ENCODE results near the gene CBL. TPM values are rescaled to one million over a fixed set of nuclear protein-coding genes. Genes with fewer than 3 reads are reported as not detected.
A peak's percentile ranks its signal among the peaks of the same experiment; 100 is the strongest.

Gene CBL
- total RNA-seq, 3 donors from 2014 or later (not counting 1 experiment from before 2014, with no cell fraction given), result 29.0 to 32.5 (median 30.1) TPM

- Mint-ChIP-seq H3K4me3 (no peak overlapping the region), H3K4me1 (peaks cover 3 to 8% of the 10 kb centered on the region in 2 donors), H3K27ac (peak overlapping the region in 1 of 2 donors; percentile 54), H3K27me3 (ENCODE audit: low read depth in 2 of 2) (peaks cover 38 to 47% of the 10 kb centered on the region in 2 donors), H3K9me3 (no peaks in the 10 kb centered on the region), H3K36me3 (no peaks in the 10 kb centered on the region)
- Histone ChIP-seq H3K36me3 (ENCODE audit: control insufficient read depth, insufficient read depth, low read length) (no peaks in the 10 kb centered on the region), H3K27ac (ENCODE audit: low read length) (no peak overlapping the region), H3K9me3 (ENCODE audit: control insufficient read depth, insufficient read depth, low read length) (no peaks in the 10 kb centered on the region), H3K4me1 (ENCODE audit: control insufficient read depth, insufficient read depth, low read length) (peaks cover 4% of the 10 kb centered on the region), H3K4me3 (ENCODE audit: low read length) (no peak overlapping the region), H3K27me3 (ENCODE audit: control insufficient read depth, insufficient read depth, low read length) (peaks cover 10% of the 10 kb centered on the region)
- no peak for TF ChIP-seq CTCF (IDR thresholded peaks at IDR 0.05)
- no CpG with 5 or more reads among the region's 2 CpGs for WGBS (ENCODE audit: insufficient coverage)
- ATAC-seq, result no peak
- DNase-seq, result no peak
- intact Hi-C loops (cut with micrococcal nuclease), result no loop called here
These were observed 145.1 kb downstream of the CBL start for GRCh38 chr11:119351232-119351631.

GRCh38 chr11:119352857-119353260, 146.7 kb downstream of the CBL start:
- no peak for ATAC-seq

GRCh38 chr11:119355091-119355843, 149.1 kb downstream of the CBL start:
- Mint-ChIP-seq H3K36me3 (no peaks in the 10 kb centered on the region), H3K9me3 (no peaks in the 10 kb centered on the region), H3K4me1 (peaks cover 10 to 12% of the 10 kb centered on the region in 2 donors), H3K27ac (no peak overlapping the region), H3K4me3 (peak overlapping the region; percentile 17), H3K27me3 (ENCODE audit: low read depth in 2 of 2) (peaks cover 53 to 56% of the 10 kb centered on the region in 2 donors)
- DNase-seq (no peak), ATAC-seq (no peak)
- intact Hi-C loops (cut with micrococcal nuclease), result no loop called here
- no peak for TF ChIP-seq CTCF (IDR thresholded peaks at IDR 0.05)
- Histone ChIP-seq H3K4me3 (ENCODE audit: low read length) (no peak overlapping the region), H3K27ac (ENCODE audit: low read length) (no peak overlapping the region), H3K27me3 (ENCODE audit: control insufficient read depth, insufficient read depth, low read length) (peaks cover 12% of the 10 kb centered on the region), H3K9me3 (ENCODE audit: control insufficient read depth, insufficient read depth, low read length) (no peaks in the 10 kb centered on the region), H3K4me1 (ENCODE audit: control insufficient read depth, insufficient read depth, low read length) (peaks cover 9% of the 10 kb centered on the region), H3K36me3 (ENCODE audit: control insufficient read depth, insufficient read depth, low read length) (no peaks in the 10 kb centered on the region)
- WGBS (ENCODE audit: insufficient coverage), result 80% methylated on average over 9 of the region's 9 CpGs

More at GRCh38 chr11:119352857-119353260, 146.7 kb downstream of the CBL start:
- H3K9me3 ChIP-seq (ENCODE audit: control insufficient read depth, insufficient read depth, low read length), result no peaks in the 10 kb centered on the region
- peaks cover 10% of the 10 kb centered on the region for H3K27me3 ChIP-seq (ENCODE audit: control insufficient read depth, insufficient read depth, low read length)
- Mint-ChIP-seq H3K27ac (no peak overlapping the region), H3K4me1 (peaks cover 10 to 15% of the 10 kb centered on the region in 2 donors), H3K27me3 (ENCODE audit: low read depth in 2 of 2) (peaks cover 46 to 47% of the 10 kb centered on the region in 2 donors), H3K4me3 (no peak overlapping the region), H3K9me3 (no peaks in the 10 kb centered on the region), H3K36me3 (no peaks in the 10 kb centered on the region)
- H3K36me3 ChIP-seq (ENCODE audit: control insufficient read depth, insufficient read depth, low read length), result no peaks in the 10 kb centered on the region
- no peak overlapping the region for H3K4me3 ChIP-seq (ENCODE audit: low read length)
- H3K27ac ChIP-seq (ENCODE audit: low read length), result no peak overlapping the region
- peaks cover 9% of the 10 kb centered on the region for H3K4me1 ChIP-seq (ENCODE audit: control insufficient read depth, insufficient read depth, low read length)
- no peak for TF ChIP-seq CTCF (IDR thresholded peaks at IDR 0.05)
- DNase-seq, result no peak
- intact Hi-C loops (cut with micrococcal nuclease), result no loop called here
- WGBS (ENCODE audit: insufficient coverage), result 68% methylated on average over 4 of the region's 4 CpGs

Data from natural killer cell (primary cell).